ENCODE measurements around the gene RARRES2. TPM values are rescaled to one million over a fixed set of nuclear protein-coding genes. Genes with fewer than 3 reads are reported as not detected.
A peak's percentile ranks its signal among the peaks of the same experiment; 100 is the strongest.

RARRES2 gene
- total RNA-seq, 1 donor: 26.1 TPM

- Histone ChIP-seq H3K27ac (ENCODE audit: low read depth, low read length) (no peak overlapping the region), H3K79me2 (ENCODE audit: insufficient read depth, low read length) (no peaks in the 10 kb centered on the region), H3K4me1 (ENCODE audit: insufficient read depth, low read length) (peaks cover 5% of the 10 kb centered on the region), H3K27me3 (ENCODE audit: insufficient read depth, low read length) (no peaks in the 10 kb centered on the region), H3K4me2 (ENCODE audit: insufficient read depth, low read length) (no peak overlapping the region), H3K36me3 (ENCODE audit: insufficient read depth, low read length) (no peaks in the 10 kb centered on the region), H3K4me3 (ENCODE audit: insufficient read depth, low read length) (no peak overlapping the region), H2AFZ (ENCODE audit: low read length) (no peak overlapping the region), H3K9me3 (ENCODE audit: low read depth, low read length) (no peaks in the 10 kb centered on the region), H4K20me1 (ENCODE audit: insufficient read depth, low read length) (no peaks in the 10 kb centered on the region)
- TF ChIP-seq CTCF (IDR thresholded peaks at IDR 0.05; ENCODE audit: extremely low read depth, low read depth, low read length): no peak
- DNase-seq (ENCODE audit: insufficient read length, low spot score, missing footprints): peak; percentile 77
Measured at GRCh38 chr7:150363370-150363769, 21.9 kb upstream of the RARRES2 start.

GRCh38 chr7:150361807-150362621 is 20.6 kb upstream of the RARRES2 start:
- no peak for DNase-seq (ENCODE audit: insufficient read length, low spot score, missing footprints)
- Histone ChIP-seq H3K4me3 (ENCODE audit: insufficient read depth, low read length) (no peak overlapping the region), H2AFZ (ENCODE audit: low read length) (no peak overlapping the region), H3K79me2 (ENCODE audit: insufficient read depth, low read length) (no peaks in the 10 kb centered on the region), H3K36me3 (ENCODE audit: insufficient read depth, low read length) (no peaks in the 10 kb centered on the region), H3K9me3 (ENCODE audit: low read depth, low read length) (no peaks in the 10 kb centered on the region), H3K27me3 (ENCODE audit: insufficient read depth, low read length) (no peaks in the 10 kb centered on the region), H3K4me2 (ENCODE audit: insufficient read depth, low read length) (no peak overlapping the region), H4K20me1 (ENCODE audit: insufficient read depth, low read length) (no peaks in the 10 kb centered on the region), H3K4me1 (ENCODE audit: insufficient read depth, low read length) (peaks cover 4% of the 10 kb centered on the region), H3K27ac (ENCODE audit: low read depth, low read length) (no peak overlapping the region)
- no peak for TF ChIP-seq CTCF (IDR thresholded peaks at IDR 0.05; ENCODE audit: extremely low read depth, low read depth, low read length)

DNA sequence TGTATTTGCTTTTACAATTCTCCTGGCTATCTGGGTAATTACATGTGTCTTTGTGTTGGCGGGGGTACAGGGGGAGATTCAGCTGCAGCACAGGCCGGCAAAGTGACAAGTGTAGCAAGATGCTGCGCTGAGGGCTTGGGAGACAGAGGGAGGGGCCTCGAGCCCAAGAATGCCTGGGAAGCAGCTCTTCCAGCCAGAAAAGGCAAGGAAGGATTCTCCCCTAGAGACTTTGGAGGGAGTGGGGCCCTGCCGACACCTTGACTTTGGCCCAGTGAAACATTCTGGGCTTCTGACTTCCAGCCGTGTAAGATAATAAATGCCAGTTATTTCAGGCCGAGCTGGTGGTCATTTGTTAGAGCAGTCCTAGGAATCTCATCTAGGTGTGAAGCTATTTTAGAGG is 20.0 kb upstream of the RARRES2 start:
- no peak overlapping the region for H3K4me2 ChIP-seq (ENCODE audit: insufficient read depth, low read length)
- no peak overlapping the region for H3K4me3 ChIP-seq (ENCODE audit: insufficient read depth, low read length)
- no peaks in the 10 kb centered on the region for H3K79me2 ChIP-seq (ENCODE audit: insufficient read depth, low read length)
- no peak overlapping the region for H2AFZ ChIP-seq (ENCODE audit: low read length)
- H3K27ac ChIP-seq (ENCODE audit: low read depth, low read length): no peak overlapping the region
- H3K4me1 ChIP-seq (ENCODE audit: insufficient read depth, low read length): peaks cover 4% of the 10 kb centered on the region
- H3K27me3 ChIP-seq (ENCODE audit: insufficient read depth, low read length): no peaks in the 10 kb centered on the region
- TF ChIP-seq CTCF (IDR thresholded peaks at IDR 0.05; ENCODE audit: extremely low read depth, low read depth, low read length): no peak
- no peaks in the 10 kb centered on the region for H4K20me1 ChIP-seq (ENCODE audit: insufficient read depth, low read length)
- no peaks in the 10 kb centered on the region for H3K9me3 ChIP-seq (ENCODE audit: low read depth, low read length)
- H3K36me3 ChIP-seq (ENCODE audit: insufficient read depth, low read length): no peaks in the 10 kb centered on the region
- no peak for DNase-seq (ENCODE audit: insufficient read length, low spot score, missing footprints)

- H3K4me2 ChIP-seq (ENCODE audit: insufficient read depth, low read length): no peak overlapping the region
- H3K36me3 ChIP-seq (ENCODE audit: insufficient read depth, low read length): no peaks in the 10 kb centered on the region
- no peak overlapping the region for H2AFZ ChIP-seq (ENCODE audit: low read length)
- peaks cover 4% of the 10 kb centered on the region for H3K4me1 ChIP-seq (ENCODE audit: insufficient read depth, low read length)
- no peak overlapping the region for H3K4me3 ChIP-seq (ENCODE audit: insufficient read depth, low read length)
- TF ChIP-seq CTCF (IDR thresholded peaks at IDR 0.05; ENCODE audit: extremely low read depth, low read depth, low read length): no peak
- no peak overlapping the region for H3K27ac ChIP-seq (ENCODE audit: low read depth, low read length)
- no peaks in the 10 kb centered on the region for H3K9me3 ChIP-seq (ENCODE audit: low read depth, low read length)
- H4K20me1 ChIP-seq (ENCODE audit: insufficient read depth, low read length): no peaks in the 10 kb centered on the region
- DNase-seq (ENCODE audit: insufficient read length, low spot score, missing footprints): no peak
- no peaks in the 10 kb centered on the region for H3K27me3 ChIP-seq (ENCODE audit: insufficient read depth, low read length)
- H3K79me2 ChIP-seq (ENCODE audit: insufficient read depth, low read length): no peaks in the 10 kb centered on the region
Measured at GRCh38 chr7:150360363-150361058, 19.1 kb upstream of the RARRES2 start.
